Body of pancreas (tissue), 4 donors: ENCODE measurements around the gene FBXL14. TPM values are rescaled to one million over a fixed set of nuclear protein-coding genes. Genes with fewer than 3 reads are reported as not detected.
A peak's percentile ranks its signal among the peaks of the same experiment; 100 is the strongest.

Experiments
- ATAC-seq: fragments of 150-250 bp; one replicate; pipeline ENCODE4 v1.9.1; 2016
- DNase-seq, 4 donors: peaks; one replicate each; pipeline ENCODE4 v3.0.0-alpha.2; 2019
- H3K27ac ChIP-seq, 4 donors: fragments of 200-600 bp; sonication (generic); 1 replicate in 3 of 4; 2 replicates in 1 of 4; pipeline versions ENCODE4 v1.5.1 to v1.6.1; 2016 to 2019; ENCODE audit warnings: mild to moderate bottlenecking in 1 of 4, mixed read lengths in 1 of 4, moderate library complexity in 1 of 4
- H3K27me3 ChIP-seq, 2 donors: fragments of 200-600 bp; sonication (generic); one replicate each; pipeline ENCODE4 v1.6.0; 2016; ENCODE audit warnings: mild to moderate bottlenecking in 1 of 2
- H3K36me3 ChIP-seq, 2 donors: fragments of 200-600 bp; sonication (generic); replicated peaks in 1 of 2; 2 replicates each; pipeline ENCODE4 v1.5.1; 2016; ENCODE audit warnings: low read depth in 2 of 2; ENCODE audit not compliant: insufficient read depth in 1 of 2
- H3K4me1 ChIP-seq: fragments of 200-600 bp; sonication (generic); one replicate; pipeline ENCODE4 v1.6.0; 2016
- H3K4me3 ChIP-seq, 2 donors: fragments of 200-600 bp; sonication (generic); 1 replicate in 1 of 2; 2 replicates in 1 of 2; pipeline ENCODE4 v1.5.1; 2016 to 2019
- H3K9me3 ChIP-seq, 3 donors: fragments of 200-600 bp; sonication (generic); 1 replicate in 2 of 3; 2 replicates in 1 of 3; pipeline ENCODE4 v1.5.1; 2016
- POLR2A ChIP-seq, 3 donors: fragments of 450-650 bp; IDR thresholded peaks; one replicate each; pipeline ENCODE4 v1.6.1; 2016; ENCODE audit warnings: antibody characterized with exemption in 3 of 3, mild to moderate bottlenecking in 2 of 3
- WGBS, 2 donors: methylation state at CpG; one replicate each; pipeline ENCODE4 v1.1.5; 2017; 5-methylcytosine and 5-hydroxymethylcytosine counted together
- intact Hi-C: fragments of 100-400 bp; cut with DNase I; formaldehyde crosslinking; loops from one replicate; pipeline ENCODE4 v1.15.1; 2023
- total RNA-seq, 2 donors: library from RNA; depleted of rRNA; stranded (reverse); fragments of >200 nt; gene quantifications; one replicate each; pipeline ENCODE4 v1.1.0, GENCODE V29; 2016
- TF ChIP-seq, protein P1 (sequence below), 7 experiments: fragments of 450-650 bp in 4 of 7; fragments of 200-600 bp in 3 of 7; sonication (generic) in 3 of 7; IDR thresholded peaks; one replicate each; pipeline ENCODE4 v1.5.1; 2016 to 2019; ENCODE audit warnings: antibody characterized with exemption in 7 of 7

FBXL14 gene
- total RNA-seq, 2 donors from 2014 or later: 4.6 to 9.9 TPM

DNA sequence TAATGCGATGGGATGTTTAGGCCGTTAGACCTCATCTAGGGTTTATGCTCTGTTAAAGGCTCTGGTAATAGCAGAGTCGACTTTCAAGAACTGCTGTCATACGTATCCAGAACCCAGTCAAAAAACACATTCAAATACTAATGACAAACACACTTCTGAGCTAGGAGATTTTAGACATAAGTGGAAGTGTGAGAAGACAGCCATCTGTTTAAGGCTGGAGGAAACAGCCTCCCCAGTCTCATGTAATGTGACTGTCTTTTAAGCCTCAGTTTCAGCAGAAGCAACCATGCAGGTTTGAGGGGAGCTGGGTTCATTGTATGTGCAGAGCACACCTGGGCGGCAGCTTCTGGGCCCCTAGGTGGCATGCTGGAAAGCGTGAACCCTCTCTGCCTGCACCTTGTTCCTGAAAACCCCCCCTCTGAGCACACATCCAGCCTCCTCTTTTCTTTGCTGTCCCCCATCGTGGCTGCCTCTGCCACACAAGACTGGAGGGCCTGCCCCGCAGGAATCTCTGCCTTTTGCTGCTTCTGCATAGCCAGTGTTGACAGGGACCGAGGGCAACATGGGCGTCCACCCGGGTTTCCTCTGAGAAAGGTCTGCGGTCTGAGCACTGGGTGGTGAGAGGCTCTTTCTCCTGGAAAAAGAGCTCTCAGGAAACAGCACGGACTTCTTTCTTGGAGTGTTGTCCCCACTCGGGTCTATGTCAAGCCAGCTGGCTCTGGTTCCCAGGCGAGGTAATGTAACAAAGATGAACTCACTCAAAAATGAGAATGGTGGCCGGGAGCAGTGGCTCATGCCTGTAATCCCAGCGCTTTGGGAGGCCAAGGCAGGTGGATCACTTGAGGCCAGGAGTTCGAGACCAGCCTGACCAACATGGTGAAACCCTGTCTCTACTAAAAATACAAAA, 46.2 kb upstream of the FBXL14 start:
- H3K27ac ChIP-seq: no peak overlapping the region
- intact Hi-C loops: no loop called here
- TF ChIP-seq, protein P1, sequence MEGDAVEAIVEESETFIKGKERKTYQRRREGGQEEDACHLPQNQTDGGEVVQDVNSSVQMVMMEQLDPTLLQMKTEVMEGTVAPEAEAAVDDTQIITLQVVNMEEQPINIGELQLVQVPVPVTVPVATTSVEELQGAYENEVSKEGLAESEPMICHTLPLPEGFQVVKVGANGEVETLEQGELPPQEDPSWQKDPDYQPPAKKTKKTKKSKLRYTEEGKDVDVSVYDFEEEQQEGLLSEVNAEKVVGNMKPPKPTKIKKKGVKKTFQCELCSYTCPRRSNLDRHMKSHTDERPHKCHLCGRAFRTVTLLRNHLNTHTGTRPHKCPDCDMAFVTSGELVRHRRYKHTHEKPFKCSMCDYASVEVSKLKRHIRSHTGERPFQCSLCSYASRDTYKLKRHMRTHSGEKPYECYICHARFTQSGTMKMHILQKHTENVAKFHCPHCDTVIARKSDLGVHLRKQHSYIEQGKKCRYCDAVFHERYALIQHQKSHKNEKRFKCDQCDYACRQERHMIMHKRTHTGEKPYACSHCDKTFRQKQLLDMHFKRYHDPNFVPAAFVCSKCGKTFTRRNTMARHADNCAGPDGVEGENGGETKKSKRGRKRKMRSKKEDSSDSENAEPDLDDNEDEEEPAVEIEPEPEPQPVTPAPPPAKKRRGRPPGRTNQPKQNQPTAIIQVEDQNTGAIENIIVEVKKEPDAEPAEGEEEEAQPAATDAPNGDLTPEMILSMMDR (IDR thresholded peaks at IDR 0.05): no peak
- no peak for TF ChIP-seq POLR2A (IDR thresholded peaks at IDR 0.05)
- H3K27me3 ChIP-seq: no peaks in the 10 kb centered on the region
- H3K4me1 ChIP-seq: peaks cover 6% of the 10 kb centered on the region
- DNase-seq (peak in 1 of 4 donors; percentile 14), ATAC-seq (no peak)
- H3K9me3 ChIP-seq: no peaks in the 10 kb centered on the region
- 64 to 74% methylated on average over 18 of the region's 18 CpGs for WGBS, 2 donors
- H3K4me3 ChIP-seq: no peak overlapping the region
- no peaks in the 10 kb centered on the region for H3K36me3 ChIP-seq

DNA sequence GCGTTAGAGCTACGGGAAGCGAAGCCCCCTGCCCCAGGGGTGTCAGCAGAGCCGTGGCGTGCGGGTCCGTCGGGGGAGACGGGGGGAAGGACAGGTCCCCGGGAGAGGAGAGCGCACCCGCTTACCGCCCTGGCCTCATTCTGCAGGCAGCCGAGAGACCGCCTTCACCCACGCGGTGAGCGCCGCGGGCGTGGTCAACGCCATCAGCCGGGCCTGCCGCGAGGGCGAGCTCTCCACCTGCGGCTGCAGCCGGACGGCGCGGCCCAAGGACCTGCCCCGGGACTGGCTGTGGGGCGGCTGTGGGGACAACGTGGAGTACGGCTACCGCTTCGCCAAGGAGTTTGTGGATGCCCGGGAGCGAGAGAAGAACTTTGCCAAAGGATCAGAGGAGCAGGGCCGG, 45.2 kb upstream of the FBXL14 start:
- TF ChIP-seq, protein P1 (IDR thresholded peaks at IDR 0.05): no peak
- no peak for TF ChIP-seq POLR2A (IDR thresholded peaks at IDR 0.05)
- no peaks in the 10 kb centered on the region for H3K27me3 ChIP-seq
- WGBS, 2 donors: 80 to 87% methylated on average over 32 to 40 of the region's 40 CpGs
- intact Hi-C loops: no loop called here
- H3K4me3 ChIP-seq: no peak overlapping the region
- peak in 1 of 4 donors; percentile 16 for DNase-seq
- ATAC-seq: no peak
- peaks cover 3% of the 10 kb centered on the region for H3K4me1 ChIP-seq
- no peaks in the 10 kb centered on the region for H3K36me3 ChIP-seq
- H3K27ac ChIP-seq: no peak overlapping the region
- no peaks in the 10 kb centered on the region for H3K9me3 ChIP-seq

DNA sequence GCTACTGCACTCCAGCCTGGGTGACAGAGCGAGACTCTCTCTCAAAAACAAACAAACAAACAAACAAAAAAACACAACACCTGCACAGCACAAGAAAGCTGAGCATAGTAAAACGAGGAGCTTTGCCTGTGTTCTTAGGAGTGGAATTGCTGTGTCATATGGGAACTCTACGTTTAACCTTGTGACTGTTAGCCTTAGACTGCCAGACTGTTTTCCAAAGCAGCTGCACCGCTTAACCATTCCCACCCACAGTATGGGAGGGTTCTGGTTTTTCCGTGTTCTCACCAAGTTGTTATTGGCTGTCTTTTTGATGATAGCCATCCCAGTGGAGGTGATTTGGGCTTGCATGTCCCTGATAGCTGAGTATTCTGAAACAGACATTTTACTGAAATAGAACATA, 43.8 kb upstream of the FBXL14 start:
- H3K9me3 ChIP-seq: no peaks in the 10 kb centered on the region
- no peak for DNase-seq
- H3K27ac ChIP-seq: no peak overlapping the region
- H3K4me1 ChIP-seq: peaks cover 4% of the 10 kb centered on the region
- TF ChIP-seq, protein P1 (IDR thresholded peaks at IDR 0.05): no peak
- TF ChIP-seq POLR2A (IDR thresholded peaks at IDR 0.05): no peak
- no peak for ATAC-seq
- H3K4me3 ChIP-seq: no peak overlapping the region
- no peaks in the 10 kb centered on the region for H3K27me3 ChIP-seq
- H3K36me3 ChIP-seq: no peaks in the 10 kb centered on the region
- intact Hi-C loops: no loop called here
- 56 to 60% methylated on average over 5 of the region's 5 CpGs for WGBS, 2 donors

DNA sequence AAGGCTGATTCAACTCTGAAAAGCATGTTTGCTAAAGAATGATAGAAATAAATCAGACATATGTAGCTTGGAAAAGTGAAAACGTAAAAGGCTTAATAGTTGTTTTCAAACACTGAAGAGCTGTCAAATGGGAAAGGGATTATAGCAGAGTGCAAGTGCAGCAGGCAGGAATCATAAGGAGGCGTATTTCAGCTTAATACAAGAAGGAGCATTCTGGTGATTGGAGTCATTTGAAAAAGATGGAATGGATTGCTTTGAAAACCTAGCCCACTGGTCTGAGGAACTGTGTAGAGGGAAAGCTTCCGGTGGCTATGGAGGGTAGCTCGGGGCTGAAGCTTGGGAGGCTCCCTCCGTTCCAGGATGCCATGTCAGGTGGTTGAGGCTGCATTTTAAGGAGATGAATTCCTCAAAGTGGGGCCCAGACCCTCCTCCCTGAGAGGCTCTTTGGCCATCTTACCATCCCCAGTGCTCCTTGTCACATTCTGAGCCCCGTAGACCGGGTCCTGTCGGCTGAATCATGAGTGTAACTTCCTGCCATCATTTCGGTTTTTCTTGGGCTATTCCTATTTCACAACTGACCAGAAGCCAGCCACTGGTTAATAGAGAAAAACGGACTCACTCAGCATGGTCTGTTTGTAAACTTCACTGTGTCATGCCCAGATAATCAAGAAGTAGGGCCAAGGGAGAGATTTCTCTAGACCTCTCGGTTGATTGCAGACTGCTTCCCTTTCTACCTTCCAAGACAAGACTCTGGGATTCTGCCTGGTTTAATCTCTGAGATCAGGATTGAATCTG, 41.1 kb upstream of the FBXL14 start:
- Histone ChIP-seq H3K4me3 (no peak overlapping the region), H3K9me3 (no peaks in the 10 kb centered on the region), H3K27me3 (no peaks in the 10 kb centered on the region), H3K27ac (no peak overlapping the region), H3K36me3 (no peaks in the 10 kb centered on the region), H3K4me1 (peaks cover 9% of the 10 kb centered on the region)
- DNase-seq (no peak), ATAC-seq (no peak)
- intact Hi-C loops: no loop called here
- WGBS, 2 donors: 72 to 87% methylated on average over 11 of the region's 11 CpGs
- TF ChIP-seq, protein P1 (IDR thresholded peaks at IDR 0.05): no peak
- no peak for TF ChIP-seq POLR2A (IDR thresholded peaks at IDR 0.05)
